ENCODE results near the gene CCDC178.

- TF ChIP-seq POLR2A (IDR thresholded peaks at IDR 0.05) (no peak), CTCF (IDR thresholded peaks at IDR 0.05) (no peak)
These were observed 164.7 kb downstream of the CCDC178 start for GRCh38 chr18:33275843-33276242.

Data from adrenal gland (tissue), 5 donors.